GM12878 (cell line): ENCODE data around the gene GLT6D1.
A peak's percentile ranks its signal among the peaks of the same experiment; 100 is the strongest.

Experiments
- CEBPB ChIP-seq, 2 experiments: fragments of 150-350 bp in 1 of 2; IDR thresholded peaks; 2 replicates each; pipeline ENCODE4 v1.6.1; 2012 to 2014; ENCODE audit warnings: low read depth in 2 of 2, low read length in 2 of 2, borderline replicate concordance in 1 of 2, inconsistent platforms in 1 of 2
- CHD4 ChIP-seq: fragments of 200-600 bp; sonication (generic); IDR thresholded peaks from 2 replicates; pipeline ENCODE4 v1.6.1; 2016; ENCODE audit warnings: mild to moderate bottlenecking
- CREB1 ChIP-seq: IDR thresholded peaks from 2 replicates; pipeline ENCODE4 v1.6.1; 2012; ENCODE audit warnings: low read depth, mild to moderate bottlenecking, inconsistent platforms
- CTCF ChIP-seq, 3 experiments: IDR thresholded peaks in 2 of 3; conservative IDR thresholded peaks in 1 of 3; 2 replicates each; pipeline ENCODE4 v1.5.1; 2011; ENCODE audit warnings: low read depth in 3 of 3, low read length in 3 of 3, mild to moderate bottlenecking in 3 of 3, control low read depth in 2 of 3, moderate library complexity in 2 of 3, inconsistent platforms in 1 of 3, mixed read lengths in 1 of 3; ENCODE audit not compliant: control insufficient read depth in 2 of 3, insufficient read depth in 1 of 3; ENCODE audit errors: extremely low read depth in 1 of 3
- EED ChIP-seq: sonication (generic); IDR thresholded peaks from 2 replicates; pipeline ENCODE4 v1.6.1; 2016; ENCODE audit warnings: antibody characterized with exemption, low read depth
- MTA2 ChIP-seq: fragments of 450-650 bp; IDR thresholded peaks from 2 replicates; pipeline ENCODE4 v1.6.1; 2016; ENCODE audit warnings: low read depth, mild to moderate bottlenecking, moderate library complexity
- MYC ChIP-seq: IDR thresholded peaks from 2 replicates; pipeline ENCODE4 v1.6.1; 2011; ENCODE audit warnings: mild to moderate bottlenecking, low read length, moderate library complexity, inconsistent platforms; ENCODE audit not compliant: insufficient read depth, insufficient replicate concordance, insufficient read length, severe bottlenecking
- PBX3 ChIP-seq: IDR thresholded peaks from 2 replicates; pipeline ENCODE4 v1.6.1; 2011; ENCODE audit warnings: mild to moderate bottlenecking, low read depth, low read length, moderate library complexity; ENCODE audit not compliant: insufficient replicate concordance
- RBBP5 ChIP-seq: fragments of 200-600 bp; sonication (generic); conservative IDR thresholded peaks from 2 replicates; pipeline ENCODE4 v1.6.1; 2016
- RCOR1 ChIP-seq: conservative IDR thresholded peaks from 2 replicates; pipeline ENCODE4 v1.6.1; 2012; ENCODE audit warnings: low read depth, low read length, improper control_type of control experiment
- TAF1 ChIP-seq: IDR thresholded peaks from 2 replicates; pipeline ENCODE4 v1.6.1; 2011; ENCODE audit warnings: mild to moderate bottlenecking, low read depth, low read length, borderline replicate concordance
- ZNF274 ChIP-seq: IDR thresholded peaks from one replicate; pipeline ENCODE4 v1.8.0; 2011; ENCODE audit not compliant: insufficient read length, insufficient read depth
- ZZZ3 ChIP-seq: IDR thresholded peaks from 2 replicates; pipeline ENCODE4 v1.6.1; 2011; ENCODE audit warnings: low read depth; ENCODE audit not compliant: control insufficient read depth, insufficient read length

GRCh38 chr9:135602789-135603481, 36.4 kb downstream of the GLT6D1 start:
- TF ChIP-seq ZZZ3 (no peak), CTCF (IDR thresholded peaks at IDR 0.05 in 2 of 3, conservative IDR thresholded peaks at IDR 0.05 in 1 of 3; ENCODE audit: control insufficient read depth in 2 of 3, extremely low read depth in 1 of 3, insufficient read depth in 1 of 3, low read depth in 3 of 3, low read length in 3 of 3) (peak; percentile 59 to 71 (median 68)), RCOR1 (no peak), PBX3 (no peak), CEBPB (IDR thresholded peaks at IDR 0.05; ENCODE audit: borderline replicate concordance in 1 of 2, low read depth in 2 of 2, low read length in 2 of 2) (no peak), MYC (no peak), CHD4 (no peak), TAF1 (no peak), MTA2 (no peak), ZNF274 (no peak), CREB1 (no peak), RBBP5 (no peak), EED (no peak)
